H1 (cell line): ENCODE data around the gene TMCC1. TPM values are rescaled to one million over a fixed set of nuclear protein-coding genes. Genes with fewer than 3 reads are reported as not detected.

ENCODE experiments used
- CTCF ChIA-PET: fragments of 300-600 bp; sonication (Branson Sonifier 250); formaldehyde crosslinking; loops from one replicate; lab custom pipeline; 2021; ENCODE audit not compliant: partially characterized antibody; lab: Charles Lee
- POLR2A ChIA-PET: fragments of 300-600 bp; sonication (Branson Sonifier 250); formaldehyde crosslinking; loops from one replicate; lab custom pipeline; 2021; ENCODE audit warnings: inconsistent platforms; ENCODE audit not compliant: partially characterized antibody; lab: Charles Lee
- DNase-seq, 2 experiments: peaks; one replicate each; pipeline versions ENCODE4 v3.0.0 to v3.0.0-alpha.2; 2010 to 2022; ENCODE audit warnings: low spot score in 2 of 2, low read depth in 1 of 2, mixed read lengths in 1 of 2
- FAIRE-seq: peaks from 2 replicates; lab custom pipeline; 2011; peaks lifted over from hg19 to GRCh38; lab: Jason Lieb, UNC
- H2AFZ ChIP-seq: 2 replicates; pipeline ENCODE4 v1.8.1; 2012; ENCODE audit warnings: low read length, inconsistent platforms
- H2AK5ac ChIP-seq: 2 replicates; pipeline ENCODE4 v1.6.1; 2013; ENCODE audit warnings: low read depth, low read length
- H2BK120ac ChIP-seq: replicated peaks from 2 replicates; pipeline ENCODE3; 2013; ENCODE audit warnings: low read depth, low read length, inconsistent platforms
- H2BK12ac ChIP-seq: 2 replicates; pipeline ENCODE4 v1.6.1; 2013; ENCODE audit warnings: low read depth, low read length
- H2BK15ac ChIP-seq: 2 replicates; pipeline ENCODE4 v1.6.1; 2013; ENCODE audit warnings: low read length
- H2BK20ac ChIP-seq: 2 replicates; pipeline ENCODE4 v1.6.1; 2013; ENCODE audit warnings: low read length
- H2BK5ac ChIP-seq: 2 replicates; pipeline ENCODE4 v1.6.1; 2013; ENCODE audit warnings: low read depth, low read length
- H3K14ac ChIP-seq: 2 replicates; pipeline ENCODE4 v1.6.1; 2013; ENCODE audit warnings: inconsistent platforms; ENCODE audit not compliant: insufficient read length
- H3K18ac ChIP-seq: 2 replicates; pipeline ENCODE4 v1.6.1; 2013; ENCODE audit warnings: low read length; ENCODE audit errors: extremely low read depth
- H3K23ac ChIP-seq: 2 replicates; pipeline ENCODE4 v1.6.1; 2013; ENCODE audit warnings: inconsistent platforms; ENCODE audit not compliant: insufficient read length
- H3K23me2 ChIP-seq: 2 replicates; pipeline ENCODE4 v1.6.1; 2013; ENCODE audit warnings: low read depth, low read length
- H3K27ac ChIP-seq: 2 replicates; pipeline ENCODE4 v1.6.1; 2011; ENCODE audit warnings: low read depth, low read length, inconsistent platforms
- H3K27me3 ChIP-seq, 4 experiments: replicated peaks in 1 of 4; 1 replicate in 1 of 4; 2 replicates in 3 of 4; pipeline versions ENCODE4 v1.6.1 to v1.8.1; 2011 to 2013; ENCODE audit warnings: low read length in 3 of 4, mild to moderate bottlenecking in 3 of 4, inconsistent platforms in 2 of 4, mixed read lengths in 2 of 4, moderate library complexity in 1 of 4; ENCODE audit not compliant: control insufficient read depth in 3 of 4, insufficient read depth in 3 of 4; ENCODE audit errors: extremely low read depth in 1 of 4
- H3K36me3 ChIP-seq, 4 experiments: 2 replicates each; pipeline versions ENCODE4 v1.6.1 to v1.8.1; 2011 to 2013; ENCODE audit warnings: mild to moderate bottlenecking in 4 of 4, low read length in 3 of 4, moderate library complexity in 2 of 4, control low read depth in 1 of 4, inconsistent platforms in 1 of 4; ENCODE audit not compliant: insufficient read depth in 4 of 4, control insufficient read depth in 2 of 4
- H3K4ac ChIP-seq: replicated peaks from 2 replicates; pipeline ENCODE3; 2013; ENCODE audit warnings: low read length, low read depth, mixed read lengths, inconsistent platforms; ENCODE audit not compliant: insufficient read length
- H3K4me1 ChIP-seq, 4 experiments: replicated peaks in 1 of 4; 1 replicate in 1 of 4; 2 replicates in 3 of 4; pipeline versions ENCODE4 v1.6.1 to v1.8.1; 2011 to 2013; ENCODE audit warnings: low read length in 3 of 4, inconsistent platforms in 2 of 4, mixed read lengths in 1 of 4; ENCODE audit not compliant: insufficient read depth in 4 of 4, control insufficient read depth in 3 of 4
- H3K4me2 ChIP-seq, 2 experiments: 2 replicates each; pipeline versions ENCODE4 v1.6.1 to v1.8.1; 2011 to 2013; ENCODE audit warnings: low read depth in 2 of 2, low read length in 2 of 2, control low read depth in 1 of 2, inconsistent platforms in 1 of 2, mild to moderate bottlenecking in 1 of 2; ENCODE audit not compliant: insufficient read depth in 1 of 2
- H3K4me3 ChIP-seq, 4 experiments: fragments of 200-600, 300-600 bp in 1 of 4; sonication (generic), shearing (Covaris generic), sonication (Bioruptor Twin) in 1 of 4; 2 replicates each; pipeline versions ENCODE4 v1.5.1 to v1.8.1; 2011 to 2016; ENCODE audit warnings: low read length in 4 of 4, low read depth in 3 of 4, control low read depth in 2 of 4, inconsistent platforms in 2 of 4, mild to moderate bottlenecking in 2 of 4, mixed read lengths in 1 of 4, moderate library complexity in 1 of 4; ENCODE audit not compliant: insufficient read depth in 2 of 4; ENCODE audit errors: extremely low read depth in 1 of 4
- H3K56ac ChIP-seq: replicated peaks from 2 replicates; pipeline ENCODE3; 2013; ENCODE audit warnings: low read depth, mild to moderate bottlenecking, mixed read lengths, low read length, inconsistent platforms; ENCODE audit not compliant: insufficient read length
- H3K79me1 ChIP-seq: 2 replicates; pipeline ENCODE4 v1.6.1; 2013; ENCODE audit warnings: low read depth, low read length, control low read depth
- H3K79me2 ChIP-seq, 2 experiments: 2 replicates each; pipeline versions ENCODE4 v1.6.1 to v1.8.1; 2012 to 2013; ENCODE audit warnings: low read length in 2 of 2, mild to moderate bottlenecking in 2 of 2, inconsistent platforms in 1 of 2; ENCODE audit not compliant: insufficient read depth in 2 of 2, control insufficient read depth in 1 of 2
- H3K9ac ChIP-seq, 4 experiments: replicated peaks in 1 of 4; 1 replicate in 1 of 4; 2 replicates in 3 of 4; pipeline versions ENCODE4 v1.6.1 to v1.8.1; 2011 to 2013; ENCODE audit warnings: low read depth in 3 of 4, low read length in 3 of 4, control low read depth in 2 of 4, mild to moderate bottlenecking in 2 of 4, moderate library complexity in 2 of 4, inconsistent platforms in 1 of 4; ENCODE audit errors: extremely low read depth in 1 of 4
- H3K9me3 ChIP-seq, 2 experiments: 2 replicates each; pipeline versions ENCODE4 v1.6.1 to v1.8.1; 2012 to 2013; ENCODE audit warnings: mild to moderate bottlenecking in 2 of 2, moderate library complexity in 2 of 2, control low read depth in 1 of 2, inconsistent platforms in 1 of 2, low read depth in 1 of 2, low read length in 1 of 2, mixed read lengths in 1 of 2; ENCODE audit not compliant: insufficient read depth in 2 of 2
- H4K20me1 ChIP-seq, 2 experiments: replicated peaks in 1 of 2; 2 replicates each; pipeline versions ENCODE3 to v1.8.1; 2011 to 2013; ENCODE audit warnings: inconsistent platforms in 2 of 2, low read length in 2 of 2, mild to moderate bottlenecking in 1 of 2; ENCODE audit not compliant: insufficient read depth in 2 of 2, control insufficient read depth in 1 of 2
- H4K5ac ChIP-seq: 2 replicates; pipeline ENCODE4 v1.6.1; 2013; ENCODE audit warnings: low read length, low read depth, mixed read lengths, inconsistent platforms; ENCODE audit not compliant: insufficient read length
- H4K8ac ChIP-seq: 2 replicates; pipeline ENCODE4 v1.8.0; 2013; ENCODE audit warnings: mild to moderate bottlenecking, moderate library complexity, low read length, inconsistent platforms; ENCODE audit not compliant: insufficient read depth; ENCODE audit errors: extremely low read depth
- H4K91ac ChIP-seq: replicated peaks from 2 replicates; pipeline ENCODE3; 2013; ENCODE audit warnings: low read length, mixed read lengths, inconsistent platforms; ENCODE audit not compliant: insufficient read length
- CBX5 ChIP-seq: fragments of 300-800, 300-1000 bp; sonication (generic); IDR thresholded peaks from 2 replicates; pipeline ENCODE4 v1.7.1; 2016; ENCODE audit warnings: antibody characterized with exemption, low read length, low read depth
- JUN ChIP-seq: IDR thresholded peaks from 2 replicates; pipeline ENCODE4 v1.6.1; 2011; ENCODE audit warnings: low read depth, mild to moderate bottlenecking, improper control_type of control experiment, low read length
- RBBP5 ChIP-seq: IDR thresholded peaks from 2 replicates; pipeline ENCODE4 v1.7.1; 2012; ENCODE audit warnings: low read depth, mild to moderate bottlenecking, inconsistent platforms, low read length, moderate library complexity, borderline replicate concordance
- RFX5 ChIP-seq: IDR thresholded peaks from 2 replicates; pipeline ENCODE4 v1.6.1; 2011; ENCODE audit warnings: low read depth, low read length, improper control_type of control experiment, borderline replicate concordance
- SIRT6 ChIP-seq: IDR thresholded peaks from one replicate; pipeline ENCODE4 v1.7.1; 2012; ENCODE audit warnings: low read length, inconsistent platforms
- SIX5 ChIP-seq: IDR thresholded peaks from 2 replicates; pipeline ENCODE4 v1.6.1; 2011; ENCODE audit warnings: mild to moderate bottlenecking, low read depth, low read length
- SUZ12 ChIP-seq: fragments of 200-600 bp; sonication (generic); IDR thresholded peaks from 2 replicates; pipeline ENCODE4 v1.6.1; 2012; ENCODE audit warnings: mild to moderate bottlenecking, inconsistent platforms, low read length, moderate library complexity, mixed read lengths
- WGBS, 2 experiments: shearing (Covaris generic) in 1 of 2; methylation state at CpG; one replicate each; pipeline versions ENCODE4 v1.1.6 to v1.1.7; 2013 to 2015; ENCODE audit warnings: low lambda C conversion rate in 2 of 2, mixed read lengths in 2 of 2, inconsistent platforms in 1 of 2, low coverage in 1 of 2, missing lambda C conversion rate in 1 of 2; ENCODE audit not compliant: insufficient replicate concordance in 2 of 2, insufficient coverage in 1 of 2, insufficient read length in 1 of 2; ENCODE audit errors: extremely low coverage in 1 of 2, missing lambda C conversion rate in 1 of 2; 5-methylcytosine and 5-hydroxymethylcytosine counted together
- polyA plus RNA-seq, 7 experiments: library from polyadenylated mRNA; depleted of rRNA in 3 of 7; stranded (reverse) in 5 of 7; unstranded in 2 of 7; fragments of >200 nt in 5 of 7; fragments of 200-250 nt in 2 of 7; gene quantifications; 1 replicate in 5 of 7; 2 replicates in 1 of 7; 4 replicates in 1 of 7; pipeline versions ENCODE4 v1.2.1 to v1.2.3, GENCODE V29; 2011 to 2013; ENCODE audit warnings: missing spikeins in 2 of 7, mixed read lengths in 2 of 7
- total RNA-seq: library from RNA; stranded (reverse); fragmentation: NEBNext Ultra II Directional; extraction: Animal tissue kit (Norgen Biotek cat#: 25700); gene quantifications from 2 replicates; pipeline ENCODE4 v1.2.1, GENCODE V29; 2021

TMCC1 gene
- total and polyA plus RNA-seq, 2 of the 8 experiments (the other 6 are each of a cell fraction or from before 2014, with no cell fraction given) = 10.4 to 27.1 TPM

GRCh38 chr3:129845956-129846355 lies 47.6 kb downstream of the TMCC1 start:
- Histone ChIP-seq H4K91ac (no peak overlapping the region), H2BK15ac (no peak overlapping the region), H2BK12ac (no peak overlapping the region), H3K79me1 (peaks cover 3% of the 10 kb centered on the region; the same call in 1 of the 2 replicates), H2BK5ac (no peak overlapping the region), H3K9ac (no peak overlapping the region), H4K20me1 (no peaks in the 10 kb centered on the region), H3K9me3 (peaks cover 4 to 5% of the 10 kb centered on the region in 2 experiments; a peak in 2 of 4 replicates), H3K4ac (no peak overlapping the region), H3K4me2 (no peak overlapping the region), H3K56ac (no peak overlapping the region), H3K27me3 (no peaks in the 10 kb centered on the region), H2BK120ac (no peak overlapping the region), H4K5ac (no peak overlapping the region), H3K18ac (no peak overlapping the region), H3K4me1 (no peaks in the 10 kb centered on the region), H3K79me2 (peaks cover 0 to 15% of the 10 kb centered on the region in 2 experiments; a peak in 1 of 4 replicates), H3K4me3 (no peak overlapping the region), H4K8ac (no peak overlapping the region), H2AK5ac (no peak overlapping the region), H2AFZ (no peak overlapping the region), H3K36me3 (peaks cover 0 to 10% (median 1%) of the 10 kb centered on the region in 4 experiments; a peak in 3 of 8 replicates), H3K23ac (no peak overlapping the region), H3K14ac (no peak overlapping the region), H2BK20ac (no peak overlapping the region), H3K23me2 (no peaks in the 10 kb centered on the region; the same call in 1 of the 2 replicates), H3K27ac (no peak overlapping the region)
- POLR2A ChIA-PET = interaction anchor here (0.6 kb wide), 1 partner anchor 30 kb away, joined by 4 read pairs; no protein-coding TSS in a partner anchor
- CTCF ChIA-PET = interaction anchor here (0.5 to 1.7 kb wide), 4 partner anchors 9 to 64 kb away, joined by 3 to 7 read pairs (median 4); no protein-coding TSS in a partner anchor
- DNase-seq (no peak), FAIRE-seq (no peak)
- WGBS, 2 experiments = 88% methylated on average over 2 of the region's 2 CpGs; no CpG with 5 or more reads in 1 of the 2 experiments
- no peak for TF ChIP-seq RBBP5
- TF ChIP-seq RFX5 = no peak
- no peak for TF ChIP-seq SUZ12
- TF ChIP-seq SIRT6 = no peak
- TF ChIP-seq SIX5 = no peak
- TF ChIP-seq CBX5 = no peak
- TF ChIP-seq JUN = no peak
